HepG2 (cell line): ENCODE results near the gene CARD19. TPM values are rescaled to one million over a fixed set of nuclear protein-coding genes. Genes with fewer than 3 reads are reported as not detected.

Source experiments
- DR1 ChIP-seq: sonication (generic); formaldehyde crosslinking; IDR thresholded peaks from 2 replicates; pipeline ENCODE4 v1.8.0; 2021; ENCODE audit warnings: mild to moderate bottlenecking, missing genetic modification reagents, inconsistent platforms
- ESRRA ChIP-seq: sonication (generic); formaldehyde crosslinking; IDR thresholded peaks from 2 replicates; pipeline ENCODE4 v1.5.1; 2020; ENCODE audit warnings: mild to moderate bottlenecking, low read depth, missing genetic modification reagents
- KDM5A ChIP-seq: fragments of 200-600 bp; sonication (generic); IDR thresholded peaks from 2 replicates; pipeline ENCODE4 v1.7.0; 2018; ENCODE audit warnings: antibody characterized with exemption, mild to moderate bottlenecking, low read length, borderline replicate concordance
- KLF16 ChIP-seq, 2 experiments: sonication (generic) in 1 of 2; formaldehyde crosslinking in 1 of 2; IDR thresholded peaks; 2 replicates each; pipeline versions ENCODE4 v1.6.1 to v1.8.0; 2016 to 2023; ENCODE audit warnings: missing genetic modification reagents in 2 of 2, missing compliant biosample characterization in 1 of 2
- LRRFIP1 ChIP-seq: sonication (generic); formaldehyde crosslinking; conservative IDR thresholded peaks from 2 replicates; pipeline ENCODE4 v1.4.0; 2020; ENCODE audit warnings: missing genetic modification reagents
- MXD4 ChIP-seq: IDR thresholded peaks from 2 replicates; pipeline ENCODE4 v1.6.1; 2016; ENCODE audit warnings: mild to moderate bottlenecking, missing biosample characterization, missing genetic modification reagents
- SIN3A ChIP-seq: IDR thresholded peaks from 2 replicates; pipeline ENCODE4 v1.6.1; 2011; ENCODE audit warnings: low read depth, mild to moderate bottlenecking, control low read depth, low read length, borderline replicate concordance
- YEATS2 ChIP-seq: sonication (generic); formaldehyde crosslinking; IDR thresholded peaks from 2 replicates; pipeline ENCODE4 v1.4.0; 2020; ENCODE audit warnings: missing genetic modification reagents, borderline replicate concordance
- ZBTB21 ChIP-seq: sonication (generic); formaldehyde crosslinking; IDR thresholded peaks from 2 replicates; pipeline ENCODE4 v1.4.0; 2020; ENCODE audit warnings: missing genetic modification reagents
- ZNF101 ChIP-seq: sonication (generic); formaldehyde crosslinking; IDR thresholded peaks from 2 replicates; pipeline ENCODE4 v1.4.0; 2020; ENCODE audit warnings: mild to moderate bottlenecking, low read depth, missing genetic modification reagents, borderline replicate concordance
- ZNF562 ChIP-seq: sonication (generic); formaldehyde crosslinking; IDR thresholded peaks from 2 replicates; pipeline ENCODE4 v1.8.0; 2022; ENCODE audit warnings: missing genetic modification reagents, borderline replicate concordance
- ZNF619 ChIP-seq: sonication (generic); formaldehyde crosslinking; IDR thresholded peaks from 2 replicates; pipeline ENCODE4 v1.4.0; 2020; ENCODE audit warnings: mild to moderate bottlenecking, missing genetic modification reagents
- ZNF746 ChIP-seq: sonication (generic); formaldehyde crosslinking; IDR thresholded peaks from 2 replicates; pipeline ENCODE4 v1.8.0; 2022; ENCODE audit warnings: mild to moderate bottlenecking, missing genetic modification reagents
- ZSCAN25 ChIP-seq: sonication (generic); formaldehyde crosslinking; IDR thresholded peaks from 2 replicates; pipeline ENCODE4 v1.8.0; 2022; ENCODE audit warnings: mild to moderate bottlenecking, missing genetic modification reagents
- polyA plus RNA-seq, 8 experiments: library from polyadenylated mRNA; depleted of rRNA in 3 of 8; stranded (reverse) in 7 of 8; unstranded in 1 of 8; fragments of >200 nt; fragmentation: Illumina TruSeq in 4 of 8; extraction: Trizol in 4 of 8; gene quantifications; 2 replicates each; pipeline versions ENCODE4 v1.2.1 to v1.2.3, GENCODE V29; 2011 to 2016; ENCODE audit warnings: low read depth in 4 of 8, missing spikeins in 1 of 8, mixed read lengths in 1 of 8; ENCODE audit not compliant: insufficient read depth in 1 of 8
- total RNA-seq, 5 experiments: library from RNA; depleted of rRNA; stranded (reverse); fragments of >200 nt; fragmentation: Illumina TruSeq; extraction: Trizol; gene quantifications; 2 replicates each; pipeline ENCODE4 v1.2.3, GENCODE V29; 2016; ENCODE audit warnings: low read depth in 1 of 5
- TF ChIP-seq, protein P1 (sequence below): sonication (generic); formaldehyde crosslinking; IDR thresholded peaks from 2 replicates; pipeline ENCODE4 v1.4.0; 2020; ENCODE audit warnings: missing genetic modification reagents
- TF ChIP-seq, protein P2 (sequence below): sonication (generic); formaldehyde crosslinking; conservative IDR thresholded peaks from 2 replicates; pipeline ENCODE4 v1.4.0; 2020; ENCODE audit warnings: missing genetic modification reagents
- TF ChIP-seq, protein P3 (sequence below): sonication (generic); formaldehyde crosslinking; IDR thresholded peaks from 2 replicates; pipeline ENCODE4 v1.8.0; 2023; ENCODE audit warnings: mild to moderate bottlenecking, missing genetic modification reagents
- TF ChIP-seq, protein P4 (sequence below): sonication (generic); formaldehyde crosslinking; conservative IDR thresholded peaks from 2 replicates; pipeline ENCODE4 v1.4.0; 2020; ENCODE audit warnings: missing genetic modification reagents
- TF ChIP-seq, protein P5 (sequence below): sonication (generic); formaldehyde crosslinking; IDR thresholded peaks from 2 replicates; pipeline ENCODE4 v1.8.0; 2022; ENCODE audit warnings: low read depth, missing genetic modification reagents

The CARD19 gene
- total and polyA plus RNA-seq, 2 of the 13 experiments (the other 11 are each of a cell fraction or from before 2014, with no cell fraction given), result 18.4 to 47.2 TPM

GRCh38 chr9:93096131-93096802 is at the start of gene CARD19 (continued):
- no peak for TF ChIP-seq LRRFIP1 (CRISPR knock-in tag)
- no peak for TF ChIP-seq ZSCAN25 (CRISPR knock-in tag)
- TF ChIP-seq ZNF101, result no peak
- TF ChIP-seq, protein P1, sequence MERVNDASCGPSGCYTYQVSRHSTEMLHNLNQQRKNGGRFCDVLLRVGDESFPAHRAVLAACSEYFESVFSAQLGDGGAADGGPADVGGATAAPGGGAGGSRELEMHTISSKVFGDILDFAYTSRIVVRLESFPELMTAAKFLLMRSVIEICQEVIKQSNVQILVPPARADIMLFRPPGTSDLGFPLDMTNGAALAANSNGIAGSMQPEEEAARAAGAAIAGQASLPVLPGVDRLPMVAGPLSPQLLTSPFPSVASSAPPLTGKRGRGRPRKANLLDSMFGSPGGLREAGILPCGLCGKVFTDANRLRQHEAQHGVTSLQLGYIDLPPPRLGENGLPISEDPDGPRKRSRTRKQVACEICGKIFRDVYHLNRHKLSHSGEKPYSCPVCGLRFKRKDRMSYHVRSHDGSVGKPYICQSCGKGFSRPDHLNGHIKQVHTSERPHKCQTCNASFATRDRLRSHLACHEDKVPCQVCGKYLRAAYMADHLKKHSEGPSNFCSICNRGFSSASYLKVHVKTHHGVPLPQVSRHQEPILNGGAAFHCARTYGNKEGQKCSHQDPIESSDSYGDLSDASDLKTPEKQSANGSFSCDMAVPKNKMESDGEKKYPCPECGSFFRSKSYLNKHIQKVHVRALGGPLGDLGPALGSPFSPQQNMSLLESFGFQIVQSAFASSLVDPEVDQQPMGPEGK (CRISPR knock-in tag), result 0 out of 2 replicates have a peak, but pooled peaks have one; percentile 31
- TF ChIP-seq SIN3A, result peak; percentile 57; the same call in 1 of the 2 replicates
- no peak for TF ChIP-seq MXD4 (CRISPR knock-in tag)
- TF ChIP-seq ZNF619 (CRISPR knock-in tag), result 0 out of 2 replicates have a peak, but pooled peaks have one; percentile 31
- 0 out of 4 replicates have a peak, but pooled peaks of 1 of the 2 experiments have one; percentile 13 for TF ChIP-seq KLF16 (CRISPR knock-in tag; IDR thresholded peaks at IDR 0.05)
- no peak for TF ChIP-seq ZBTB21 (CRISPR knock-in tag)
- TF ChIP-seq, protein P2, sequence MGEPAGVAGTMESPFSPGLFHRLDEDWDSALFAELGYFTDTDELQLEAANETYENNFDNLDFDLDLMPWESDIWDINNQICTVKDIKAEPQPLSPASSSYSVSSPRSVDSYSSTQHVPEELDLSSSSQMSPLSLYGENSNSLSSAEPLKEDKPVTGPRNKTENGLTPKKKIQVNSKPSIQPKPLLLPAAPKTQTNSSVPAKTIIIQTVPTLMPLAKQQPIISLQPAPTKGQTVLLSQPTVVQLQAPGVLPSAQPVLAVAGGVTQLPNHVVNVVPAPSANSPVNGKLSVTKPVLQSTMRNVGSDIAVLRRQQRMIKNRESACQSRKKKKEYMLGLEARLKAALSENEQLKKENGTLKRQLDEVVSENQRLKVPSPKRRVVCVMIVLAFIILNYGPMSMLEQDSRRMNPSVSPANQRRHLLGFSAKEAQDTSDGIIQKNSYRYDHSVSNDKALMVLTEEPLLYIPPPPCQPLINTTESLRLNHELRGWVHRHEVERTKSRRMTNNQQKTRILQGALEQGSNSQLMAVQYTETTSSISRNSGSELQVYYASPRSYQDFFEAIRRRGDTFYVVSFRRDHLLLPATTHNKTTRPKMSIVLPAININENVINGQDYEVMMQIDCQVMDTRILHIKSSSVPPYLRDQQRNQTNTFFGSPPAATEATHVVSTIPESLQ (CRISPR knock-in tag), result no peak
- TF ChIP-seq, protein P3, sequence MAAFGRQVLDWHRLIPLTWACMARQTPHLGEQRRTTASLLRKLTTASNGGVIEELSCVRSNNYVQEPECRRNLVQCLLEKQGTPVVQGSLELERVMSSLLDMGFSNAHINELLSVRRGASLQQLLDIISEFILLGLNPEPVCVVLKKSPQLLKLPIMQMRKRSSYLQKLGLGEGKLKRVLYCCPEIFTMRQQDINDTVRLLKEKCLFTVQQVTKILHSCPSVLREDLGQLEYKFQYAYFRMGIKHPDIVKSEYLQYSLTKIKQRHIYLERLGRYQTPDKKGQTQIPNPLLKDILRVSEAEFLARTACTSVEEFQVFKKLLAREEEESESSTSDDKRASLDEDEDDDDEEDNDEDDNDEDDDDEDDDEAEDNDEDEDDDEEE (CRISPR knock-in tag), result peak; percentile 29; the same call in 1 of the 2 replicates
- TF ChIP-seq ZNF746 (CRISPR knock-in tag), result no peak
- no peak for TF ChIP-seq KDM5A
- no peak for TF ChIP-seq YEATS2 (CRISPR knock-in tag)
- TF ChIP-seq, protein P4, sequence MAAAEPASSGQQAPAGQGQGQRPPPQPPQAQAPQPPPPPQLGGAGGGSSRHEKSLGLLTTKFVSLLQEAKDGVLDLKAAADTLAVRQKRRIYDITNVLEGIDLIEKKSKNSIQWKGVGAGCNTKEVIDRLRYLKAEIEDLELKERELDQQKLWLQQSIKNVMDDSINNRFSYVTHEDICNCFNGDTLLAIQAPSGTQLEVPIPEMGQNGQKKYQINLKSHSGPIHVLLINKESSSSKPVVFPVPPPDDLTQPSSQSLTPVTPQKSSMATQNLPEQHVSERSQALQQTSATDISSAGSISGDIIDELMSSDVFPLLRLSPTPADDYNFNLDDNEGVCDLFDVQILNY (CRISPR knock-in tag), result 0 out of 2 replicates have a peak, but pooled peaks have one; percentile 32
- no peak for TF ChIP-seq ESRRA (CRISPR knock-in tag)
- peak; percentile 37; the same call in 1 of the 2 replicates for TF ChIP-seq DR1 (CRISPR knock-in tag)
- no peak for TF ChIP-seq ZNF562 (CRISPR knock-in tag)
- TF ChIP-seq, protein P5, sequence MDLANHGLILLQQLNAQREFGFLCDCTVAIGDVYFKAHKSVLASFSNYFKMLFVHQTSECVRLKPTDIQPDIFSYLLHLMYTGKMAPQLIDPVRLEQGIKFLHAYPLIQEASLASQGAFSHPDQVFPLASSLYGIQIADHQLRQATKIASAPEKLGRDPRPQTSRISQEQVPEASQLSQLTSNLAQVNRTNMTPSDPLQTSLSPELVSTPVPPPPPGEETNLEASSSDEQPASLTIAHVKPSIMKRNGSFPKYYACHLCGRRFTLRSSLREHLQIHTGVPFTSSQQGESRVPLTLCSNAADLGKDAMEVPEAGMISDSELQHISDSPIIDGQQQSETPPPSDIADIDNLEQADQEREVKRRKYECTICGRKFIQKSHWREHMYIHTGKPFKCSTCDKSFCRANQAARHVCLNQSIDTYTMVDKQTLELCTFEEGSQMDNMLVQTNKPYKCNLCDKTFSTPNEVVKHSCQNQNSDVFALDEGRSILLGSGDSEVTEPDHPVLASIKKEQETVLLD, result peak; percentile 55
